Globus pallidus (tissue), 1 donor: ENCODE data around the gene TMEM140.

Experiments used
- DNase-seq: peaks from one replicate; pipeline ENCODE4 v3.0.0-alpha.2; 2015; ENCODE audit warnings: low spot score

TMEM140 gene

GRCh38 chr7:135147899-135148721 is at the start of gene TMEM140:
Gene TMEM140, plus strand, starts transcription at chr7:135148072. Its CDS starts 16,370 bp downstream, at chr7:135164442.
- DNase-seq: peak; percentile 81

DNA sequence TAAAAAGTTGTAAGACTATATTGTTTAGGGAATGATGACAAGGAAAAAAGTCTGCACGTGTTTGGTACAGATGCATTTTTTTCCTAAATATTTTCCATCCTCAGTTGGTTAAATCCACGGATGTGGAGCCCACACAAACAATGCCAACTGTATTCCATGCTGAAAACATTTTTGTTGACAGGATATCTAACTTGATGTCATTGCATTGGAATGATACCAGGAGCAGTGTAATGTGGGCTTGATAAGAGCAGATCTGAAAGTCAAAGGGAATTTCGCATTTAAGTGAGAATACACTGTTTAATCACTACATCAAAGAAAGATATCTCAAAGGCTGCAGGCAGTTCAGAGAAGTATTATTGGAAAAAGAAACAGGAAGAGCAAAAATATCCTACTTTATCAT is 49.5 kb upstream of the TMEM140 start:
- no peak for DNase-seq

- no peak for DNase-seq
These were observed 47.0 kb upstream of the TMEM140 start for GRCh38 chr7:135100856-135101255.

DNA sequence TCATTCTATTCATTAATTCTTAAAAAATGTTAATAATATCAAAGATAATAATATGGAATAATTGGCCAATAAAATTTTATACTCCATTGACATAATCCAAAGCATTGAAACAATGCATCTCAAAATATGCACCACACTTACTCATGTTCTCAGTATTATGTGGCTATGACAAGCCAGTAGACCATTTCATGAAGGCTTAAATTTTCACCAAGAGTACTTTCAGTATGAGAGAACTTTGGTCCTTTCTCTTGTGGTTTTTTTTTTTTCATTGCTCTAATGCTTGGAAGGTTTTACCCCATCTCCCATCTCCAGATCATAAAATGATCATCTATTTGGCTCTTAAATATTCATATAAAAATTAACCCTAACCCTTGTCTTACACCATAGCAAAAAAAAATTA is 45.5 kb upstream of the TMEM140 start:
- DNase-seq: no peak

DNA sequence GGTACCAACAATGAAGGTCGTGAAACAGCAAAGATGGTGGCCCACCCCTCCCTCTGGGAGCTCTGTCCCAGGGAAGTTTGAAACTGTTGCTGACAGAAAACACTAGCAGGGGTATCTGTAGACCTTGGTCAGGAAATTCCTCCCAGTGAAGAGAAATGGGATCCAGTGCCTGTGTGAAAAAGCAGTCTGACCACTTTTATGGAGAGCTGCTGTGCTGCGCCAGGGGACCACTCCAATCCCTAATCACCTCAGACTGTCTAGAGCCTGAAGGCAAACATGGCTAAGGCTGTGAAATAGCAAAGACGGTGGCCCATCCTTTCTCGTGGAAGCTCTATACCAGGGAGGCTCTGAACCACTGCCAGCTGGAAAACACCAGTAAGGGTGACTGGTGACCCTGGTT is 38.3 kb upstream of the TMEM140 start:
- no peak for DNase-seq

DNA sequence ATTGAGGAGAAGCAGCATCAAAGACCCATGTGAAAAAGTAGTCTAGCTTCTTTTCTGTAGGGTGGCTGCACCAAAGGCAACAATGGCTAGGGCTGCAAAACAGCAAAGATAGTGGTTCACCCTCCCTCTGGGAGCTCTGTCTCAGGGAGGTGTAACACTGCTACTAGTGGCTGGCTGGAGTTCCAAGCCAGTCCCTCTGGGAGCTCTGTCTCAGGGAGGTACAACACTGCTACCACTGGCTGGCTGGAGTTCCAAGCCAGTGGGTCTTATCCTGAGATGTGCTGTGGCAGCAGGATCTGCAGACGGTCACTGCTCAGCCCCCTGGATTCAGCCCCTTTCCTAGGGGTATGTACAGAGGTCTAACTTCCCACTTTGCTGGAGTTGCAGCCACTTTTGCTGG is 37.9 kb upstream of the TMEM140 start:
- DNase-seq: no peak

- DNase-seq: no peak
These were observed 36.5 kb upstream of the TMEM140 start for GRCh38 chr7:135111379-135111778.

DNA sequence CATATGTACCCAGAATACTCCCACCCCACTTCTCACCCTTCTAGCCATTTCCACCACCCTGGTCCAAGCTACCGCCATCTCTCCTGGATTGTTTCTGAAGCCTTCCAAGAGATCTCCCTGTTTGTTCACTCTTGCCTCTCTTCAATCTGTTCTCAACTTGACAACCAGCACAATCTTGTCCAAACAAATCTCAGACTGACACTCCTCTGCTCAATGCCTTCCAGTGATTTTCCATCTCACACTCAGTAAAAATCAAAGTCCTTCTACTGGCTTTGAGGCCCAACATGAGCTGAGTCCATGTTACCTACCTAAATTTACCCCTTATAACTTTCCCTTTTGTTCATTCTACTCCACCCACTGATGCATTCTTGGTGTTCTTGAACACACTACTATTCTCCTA is 33.2 kb upstream of the TMEM140 start:
- no peak for DNase-seq

- DNase-seq: no peak
These were observed 30.8 kb upstream of the TMEM140 start for GRCh38 chr7:135117096-135117495.

- no peak for DNase-seq
These were observed 26.0 kb upstream of the TMEM140 start for GRCh38 chr7:135121868-135122267.

DNA sequence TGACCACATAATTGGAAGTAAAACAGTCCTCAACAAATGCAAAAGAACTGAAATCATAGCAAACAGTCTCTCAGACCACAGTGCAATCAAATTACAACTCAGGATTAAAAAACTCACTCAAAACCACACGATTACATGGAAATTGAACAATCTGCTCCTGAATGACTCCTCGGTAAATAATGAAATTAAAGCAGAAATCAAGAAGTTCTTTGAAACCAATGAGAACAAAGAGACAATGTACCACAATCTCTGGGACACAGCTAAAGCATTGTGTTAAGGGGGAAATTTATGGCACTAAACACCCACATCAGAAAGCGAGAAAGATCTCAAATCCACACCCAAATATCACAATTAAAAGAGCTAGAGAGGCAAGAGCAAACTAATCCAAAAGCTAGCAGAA is 23.2 kb upstream of the TMEM140 start:
- DNase-seq: peak; percentile 36

GRCh38 chr7:135128931-135129330 is 18.9 kb upstream of the TMEM140 start:
- no peak for DNase-seq

DNA sequence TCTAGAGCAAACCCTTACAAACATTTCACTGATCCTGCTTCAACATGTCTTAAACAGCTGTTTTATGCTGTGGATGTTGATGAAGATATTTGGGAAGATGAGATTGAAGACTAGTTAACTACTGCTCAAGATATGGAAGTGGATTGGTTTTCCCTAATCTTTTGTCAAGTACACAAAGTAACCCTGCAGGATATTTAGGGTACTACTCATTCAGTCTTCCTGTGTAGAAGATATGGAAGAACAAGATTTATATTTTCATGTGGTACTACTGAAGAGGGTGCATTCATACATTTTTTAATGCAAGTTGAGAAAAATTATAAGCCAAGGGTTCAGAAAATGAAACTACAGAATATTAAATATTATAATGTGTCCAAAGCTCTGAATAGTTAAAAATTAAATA is 18.3 kb upstream of the TMEM140 start:
- no peak for DNase-seq

DNA sequence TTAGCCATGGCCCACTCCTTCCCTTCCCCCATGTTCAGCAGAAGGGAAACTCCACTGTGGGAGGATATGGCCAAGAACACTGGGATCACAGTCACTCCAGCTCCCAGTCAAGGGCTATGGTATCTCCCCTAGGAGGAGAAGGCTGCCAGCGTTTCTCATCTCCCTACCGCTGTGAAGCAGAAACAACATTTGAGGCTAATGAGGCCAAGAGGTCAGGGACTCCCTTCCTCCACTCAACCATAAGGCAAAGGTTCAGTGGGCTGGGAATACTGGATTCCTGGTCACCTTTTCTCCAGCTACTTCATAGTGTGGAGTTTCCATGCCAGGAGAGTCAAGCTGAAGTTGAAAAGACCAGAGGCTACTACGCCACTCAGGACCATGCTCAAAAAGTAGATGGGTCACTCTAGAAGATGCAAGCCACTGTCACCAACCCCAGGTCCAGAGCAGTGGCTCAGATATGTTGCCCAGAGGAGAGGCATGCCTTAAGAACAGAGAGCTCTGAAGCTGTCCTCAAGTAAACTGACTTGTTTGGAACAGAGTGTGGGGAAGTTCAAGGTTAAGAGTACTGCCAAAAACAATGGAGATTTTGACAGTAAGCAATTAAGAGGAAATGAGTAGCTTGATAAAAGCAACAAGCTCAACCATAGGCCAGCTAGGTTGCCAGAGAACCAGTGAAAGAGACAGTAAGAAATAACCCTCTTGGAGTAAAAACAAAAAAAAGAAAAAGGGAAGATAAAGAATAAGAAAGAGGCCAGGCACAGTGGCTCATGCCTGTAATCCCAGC is 3.8 kb upstream of the TMEM140 start:
- DNase-seq: no peak

- no peak for DNase-seq
These were observed 452 bp upstream of the TMEM140 start for GRCh38 chr7:135147341-135147898.

GRCh38 chr7:135150072-135150782 is 2.4 kb downstream of the TMEM140 start:
- DNase-seq: no peak

GRCh38 chr7:135151132-135151531 is 3.3 kb downstream of the TMEM140 start:
- DNase-seq: no peak

DNA sequence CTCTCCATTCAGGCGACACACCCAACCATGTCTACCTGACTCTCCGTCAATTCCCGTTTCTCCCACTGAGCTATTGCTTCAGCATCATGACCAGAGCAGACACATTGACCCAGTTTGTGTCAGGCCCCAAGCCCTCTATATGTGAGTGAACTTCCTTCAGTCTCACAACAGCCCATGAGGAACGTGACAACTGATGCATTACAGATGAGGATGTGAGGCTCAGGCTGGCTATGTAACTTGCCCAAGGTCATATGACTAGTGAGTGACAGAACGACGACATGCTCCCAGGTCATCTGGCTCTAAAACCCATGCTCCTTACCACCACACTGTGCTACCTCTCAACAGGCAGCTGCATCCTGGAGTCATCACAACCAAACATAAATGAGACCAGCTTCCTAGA is 3.7 kb downstream of the TMEM140 start:
- no peak for DNase-seq

GRCh38 chr7:135152442-135152841 is 4.6 kb downstream of the TMEM140 start:
- no peak for DNase-seq

DNA sequence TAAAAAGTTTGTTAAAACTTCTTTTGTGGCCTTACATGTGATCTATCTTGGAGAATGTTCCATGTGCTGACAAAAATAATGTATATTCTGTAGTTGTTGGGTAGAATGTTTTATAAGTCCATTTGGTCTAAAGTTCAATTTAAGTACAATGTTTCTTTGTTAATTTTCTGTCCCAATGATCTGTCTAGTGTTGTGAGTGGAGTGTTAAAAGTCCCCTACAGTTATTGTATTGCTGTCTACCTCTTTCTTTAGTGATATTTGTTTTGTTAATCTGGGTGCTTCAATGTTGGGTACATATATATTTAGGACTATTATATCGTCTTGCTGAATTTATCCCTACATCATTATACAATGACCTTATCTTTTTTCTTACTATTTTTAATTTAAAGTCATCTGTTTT is 6.9 kb downstream of the TMEM140 start:
- no peak for DNase-seq

DNA sequence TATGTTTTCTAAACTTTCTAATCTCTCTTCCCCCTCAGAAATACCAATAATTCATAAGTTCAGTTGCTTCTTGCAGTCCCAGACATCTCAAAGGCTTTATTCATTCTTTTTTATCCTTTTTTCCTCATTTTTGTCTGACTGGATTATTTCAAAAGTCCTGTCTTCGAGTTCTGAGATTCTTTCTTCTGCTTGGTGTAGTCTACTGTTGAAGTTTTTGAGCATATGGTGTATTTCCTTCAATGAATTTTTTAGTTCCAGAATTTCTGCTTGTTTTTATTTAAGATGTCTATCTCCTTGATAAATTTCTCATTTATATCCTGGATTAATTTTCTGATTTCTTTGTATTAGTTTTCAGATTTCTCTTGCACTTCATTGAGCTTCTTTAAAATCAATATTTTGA is 8.4 kb downstream of the TMEM140 start:
- no peak for DNase-seq

- DNase-seq: no peak
These were observed 10.3 kb downstream of the TMEM140 start for GRCh38 chr7:135158141-135158655.
